OCI-LY1 (cell line): ENCODE data around the gene TRAPPC12.

Experiments
- CTCF ChIP-seq: fragments of 200-600 bp; sonication (generic), shearing (Covaris generic); IDR thresholded peaks from 2 replicates; pipeline ENCODE4 v1.5.1; 2017; ENCODE audit warnings: mild to moderate bottlenecking, antibody characterized with exemption, low read length, moderate library complexity, mixed read lengths
- EZH2 ChIP-seq: fragments of 200-600 bp; sonication (generic), shearing (Covaris generic); IDR thresholded peaks from 2 replicates; pipeline ENCODE4 v1.8.0; 2017; ENCODE audit warnings: borderline replicate concordance, mixed run types, mild to moderate bottlenecking, antibody characterized with exemption, low read length, moderate library complexity, mixed read lengths

- TF ChIP-seq CTCF (no peak), EZH2 (no peak)
Measured at GRCh38 chr2:3518496-3519254, 139.2 kb downstream of the TRAPPC12 start.
